NOMO-1 (cell line): ENCODE measurements around the gene SPACA4.

Experiments used
- DNase-seq, 2 experiments: peaks; one replicate each; lab custom pipeline; 2025; ENCODE audit not compliant: unreplicated experiment in 2 of 2; lab: John Stamatoyannopoulos, UW

The SPACA4 gene

GRCh38 chr19:48596679-48597465, 9.7 kb upstream of the SPACA4 start:
- DNase-seq, result peak; percentile 20 to 58

GRCh38 chr19:48598996-48599700, 7.4 kb upstream of the SPACA4 start:
- no peak for DNase-seq

GRCh38 chr19:48600679-48601417, 5.7 kb upstream of the SPACA4 start:
- no peak for DNase-seq

- no peak for DNase-seq
Measured at GRCh38 chr19:48603001-48603400, 3.5 kb upstream of the SPACA4 start.

GRCh38 chr19:48603449-48603848, 3.1 kb upstream of the SPACA4 start:
- no peak for DNase-seq

GRCh38 chr19:48603850-48604249, 2.7 kb upstream of the SPACA4 start:
- DNase-seq, result no peak

- no peak for DNase-seq
Measured at GRCh38 chr19:48607359-48607755, 815 bp downstream of the SPACA4 start.

- peak; percentile 70 to 73 for DNase-seq
Measured at GRCh38 chr19:48608798-48609263, 2.3 kb downstream of the SPACA4 start.

- DNase-seq, result no peak
Measured at GRCh38 chr19:48609571-48610108, 3.1 kb downstream of the SPACA4 start.

GRCh38 chr19:48611872-48612271, 5.3 kb downstream of the SPACA4 start:
- DNase-seq, result no peak

GRCh38 chr19:48613024-48613851, 6.7 kb downstream of the SPACA4 start:
- DNase-seq, result no peak

- no peak for DNase-seq
Measured at GRCh38 chr19:48613852-48614435, 7.4 kb downstream of the SPACA4 start.

- no peak for DNase-seq
Measured at GRCh38 chr19:48614436-48615230, 8.1 kb downstream of the SPACA4 start, which contains the start of gene FAM83E. Gene FAM83E, minus strand, starts transcription at chr19:48615076. Its CDS starts 1,704 bp downstream, at chr19:48613372.

- no peak for DNase-seq
Measured at GRCh38 chr19:48615231-48616040, 8.9 kb downstream of the SPACA4 start.

- DNase-seq, result no peak
Measured at GRCh38 chr19:48616041-48616436, 9.5 kb downstream of the SPACA4 start.

GRCh38 chr19:48616491-48617056, 10.0 kb downstream of the SPACA4 start:
- no peak for DNase-seq

- no peak for DNase-seq
Measured at GRCh38 chr19:48617146-48617937, 10.8 kb downstream of the SPACA4 start.
